ENCODE results near the gene DNAJC1. TPM values are rescaled to one million over a fixed set of nuclear protein-coding genes. Genes with fewer than 3 reads are reported as not detected.

The DNAJC1 gene
- total RNA-seq, 4 donors from 2014 or later, result 37.1 to 41.7 (median 40.1) TPM

- TF ChIP-seq POLR2A (IDR thresholded peaks at IDR 0.05) (no peak), CTCF (IDR thresholded peaks at IDR 0.05) (no peak)
- Histone ChIP-seq H3K27me3 (no peaks in the 10 kb centered on the region), H3K27ac (no peak overlapping the region), H3K36me3 (no peaks in the 10 kb centered on the region), H3K9me3 (no peaks in the 10 kb centered on the region), H3K4me1 (no peaks in the 10 kb centered on the region), H3K4me3 (no peak overlapping the region)
- no peak for DNase-seq
Measured at GRCh38 chr10:21969326-21970287, 33.9 kb downstream of the DNAJC1 start.

DNA sequence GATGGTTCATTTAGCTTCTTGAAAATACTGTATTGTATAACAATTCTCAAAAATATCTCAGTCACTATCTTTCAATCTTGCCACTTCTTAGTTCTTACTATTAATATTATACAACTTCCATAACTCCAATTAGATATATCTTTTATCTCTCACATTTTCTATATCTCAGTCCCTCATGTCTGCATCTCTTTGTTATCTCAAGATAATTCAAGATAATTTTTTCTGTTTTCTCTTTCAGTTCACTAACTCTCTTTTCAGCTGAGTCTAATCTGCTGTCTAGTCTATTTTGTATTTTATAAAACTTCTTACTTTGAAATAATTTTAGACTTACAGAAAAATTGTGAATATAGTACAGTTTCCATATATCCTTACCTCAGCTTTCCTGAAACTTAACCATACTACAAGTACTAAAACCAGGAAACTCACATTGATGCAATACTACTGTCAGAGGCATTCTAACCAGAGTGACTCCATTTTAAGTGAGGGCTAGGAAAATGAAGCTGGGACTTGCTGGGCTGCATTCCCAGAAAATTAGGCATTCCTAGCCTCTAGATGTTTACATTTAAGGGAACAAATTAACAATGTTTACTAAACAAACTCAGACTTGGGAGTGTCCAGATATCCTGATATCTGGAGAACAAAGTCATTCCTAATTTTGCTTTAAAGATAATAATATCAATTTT is 38.4 kb downstream of the DNAJC1 start:
- Histone ChIP-seq H3K9me3 (no peaks in the 10 kb centered on the region), H3K4me1 (no peaks in the 10 kb centered on the region), H3K36me3 (no peaks in the 10 kb centered on the region), H3K27me3 (no peaks in the 10 kb centered on the region), H3K27ac (no peak overlapping the region), H3K4me3 (no peak overlapping the region)
- TF ChIP-seq CTCF (IDR thresholded peaks at IDR 0.05), result no peak
- TF ChIP-seq POLR2A (IDR thresholded peaks at IDR 0.05), result no peak
- DNase-seq, result no peak

DNA sequence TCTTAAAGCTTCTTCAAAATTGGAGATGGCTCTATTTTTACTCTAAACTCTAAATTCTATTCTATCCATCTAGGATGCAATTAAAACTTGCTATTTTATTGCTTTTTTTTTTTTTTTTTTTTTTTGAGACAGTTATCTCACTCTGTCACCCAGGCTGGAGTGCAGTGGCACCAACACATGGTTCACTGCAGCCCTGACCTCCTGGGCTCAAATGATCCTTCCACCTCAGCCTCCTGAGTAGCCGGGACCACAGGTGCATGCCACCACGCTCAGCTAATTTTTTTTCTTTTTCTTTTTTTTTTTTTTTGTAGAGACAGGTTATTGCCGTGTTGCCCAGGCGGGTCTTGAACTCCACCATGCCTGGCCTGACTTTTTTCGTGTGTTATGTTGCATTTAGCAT is 41.2 kb downstream of the DNAJC1 start:
- Histone ChIP-seq H3K36me3 (no peaks in the 10 kb centered on the region), H3K4me1 (no peaks in the 10 kb centered on the region), H3K9me3 (no peaks in the 10 kb centered on the region), H3K27me3 (no peaks in the 10 kb centered on the region), H3K27ac (no peak overlapping the region), H3K4me3 (no peak overlapping the region)
- DNase-seq, result no peak
- TF ChIP-seq CTCF (IDR thresholded peaks at IDR 0.05) (no peak), POLR2A (IDR thresholded peaks at IDR 0.05) (no peak)

DNA sequence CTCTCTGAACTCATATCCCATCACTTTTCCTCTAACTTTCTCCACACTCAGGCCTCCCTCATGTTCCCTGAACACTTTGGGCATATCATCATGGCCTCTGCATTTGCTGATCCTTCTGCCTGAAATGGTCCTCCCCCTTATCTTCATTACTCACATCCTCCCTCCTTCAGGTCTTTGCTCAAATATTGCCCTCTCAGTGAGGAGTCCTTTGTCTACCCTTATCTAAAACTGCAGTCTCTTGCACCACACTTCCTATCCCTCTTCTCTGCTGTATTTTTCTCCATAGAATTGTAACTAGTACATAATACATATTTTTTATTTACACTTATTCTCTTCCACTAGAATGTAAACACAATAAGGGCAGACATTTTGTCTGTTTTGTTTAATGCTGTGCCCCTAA is 41.7 kb downstream of the DNAJC1 start:
- no peaks in the 10 kb centered on the region for H3K27me3 ChIP-seq
- H3K4me3 ChIP-seq, result no peak overlapping the region
- H3K9me3 ChIP-seq, result no peaks in the 10 kb centered on the region
- no peak for TF ChIP-seq POLR2A (IDR thresholded peaks at IDR 0.05)
- no peak for TF ChIP-seq CTCF (IDR thresholded peaks at IDR 0.05)
- no peak overlapping the region for H3K27ac ChIP-seq
- no peak for DNase-seq
- H3K4me1 ChIP-seq, result no peaks in the 10 kb centered on the region
- no peaks in the 10 kb centered on the region for H3K36me3 ChIP-seq

DNA sequence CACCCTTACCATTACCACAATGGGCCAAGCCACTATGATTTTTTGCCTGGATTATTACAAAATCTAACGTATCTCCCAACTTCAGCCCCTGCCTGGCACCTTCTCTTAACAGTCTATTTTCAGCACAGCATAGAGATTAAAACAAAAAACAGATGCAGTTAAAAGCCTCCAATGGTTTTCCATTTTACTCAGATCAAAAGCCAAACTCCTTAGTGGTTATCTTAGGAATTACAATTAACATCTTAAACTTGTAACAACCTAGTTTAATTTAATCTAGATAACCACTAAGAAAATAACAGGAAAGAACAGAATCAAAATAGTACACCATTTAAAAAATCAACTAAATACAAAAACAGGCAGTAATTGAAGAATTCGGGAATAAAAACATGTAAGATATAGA is 43.5 kb downstream of the DNAJC1 start:
- Histone ChIP-seq H3K4me3 (no peak overlapping the region), H3K27ac (no peak overlapping the region), H3K4me1 (no peaks in the 10 kb centered on the region), H3K9me3 (no peaks in the 10 kb centered on the region), H3K27me3 (no peaks in the 10 kb centered on the region), H3K36me3 (no peaks in the 10 kb centered on the region)
- TF ChIP-seq POLR2A (IDR thresholded peaks at IDR 0.05) (no peak), CTCF (IDR thresholded peaks at IDR 0.05) (no peak)
- DNase-seq, result no peak
